ENCODE results near the gene AK8. TPM values are rescaled to one million over a fixed set of nuclear protein-coding genes. Genes with fewer than 3 reads are reported as not detected.

The AK8 gene
- total and polyA plus RNA-seq, 2 of the 4 experiments (the other 2 are of a cell fraction) = under 0.01 to 0.09 TPM

- Histone ChIP-seq H3K27me3 (ENCODE audit: control insufficient read depth, insufficient read depth, low read length) (peaks cover 15% of the 10 kb centered on the region), H3K4me1 (ENCODE audit: control insufficient read depth, insufficient read depth, low read length) (no peaks in the 10 kb centered on the region), H3K9me1 (ENCODE audit: insufficient read depth, low read length) (no peaks in the 10 kb centered on the region), H3K4me3 (ENCODE audit: insufficient read depth, low read depth, low read length) (no peak overlapping the region), H3K23ac (ENCODE audit: low read depth, low read length) (no peak overlapping the region), H3K27ac (ENCODE audit: insufficient read depth, low read length) (no peak overlapping the region), H3K14ac (replicated peaks; ENCODE audit: low read depth, low read length) (no peak overlapping the region), H4K20me1 (ENCODE audit: insufficient read depth, low read length) (no peaks in the 10 kb centered on the region), H2AK9ac (replicated peaks; ENCODE audit: low read depth, low read length, poor library complexity) (no peak overlapping the region), H3K36me3 (ENCODE audit: control insufficient read depth, insufficient read depth, low read length) (no peaks in the 10 kb centered on the region), H4K8ac (ENCODE audit: low read depth in 2 of 2, low read length in 2 of 2) (no peak overlapping the region), H3K9me3 (ENCODE audit: control insufficient read depth, insufficient read depth, low read length) (no peaks in the 10 kb centered on the region), H2BK120ac (ENCODE audit: low read depth, low read length) (no peak overlapping the region), H3K18ac (ENCODE audit: low read depth, low read length) (no peak overlapping the region), H3K4me2 (ENCODE audit: low read depth, low read length) (no peak overlapping the region), H4K5ac (ENCODE audit: low read depth, low read length) (no peak overlapping the region), H2BK15ac (ENCODE audit: low read depth, low read length) (no peak overlapping the region), H4K91ac (ENCODE audit: insufficient read depth, low read depth, low read length) (no peak overlapping the region), H3K79me1 (ENCODE audit: low read depth in 1 of 2, low read length in 2 of 2) (no peaks in the 10 kb centered on the region), H2AK5ac (ENCODE audit: low read depth, low read length) (no peak overlapping the region), H3K56ac (ENCODE audit: extremely low read depth, insufficient read depth, low read length) (no peak overlapping the region), H3K4ac (ENCODE audit: low read depth, low read length) (no peak overlapping the region), H3K9ac (ENCODE audit: low read depth, low read length) (no peak overlapping the region), H2AFZ (replicated peaks; ENCODE audit: low read length, poor library complexity) (no peak overlapping the region), H2BK5ac (ENCODE audit: low read depth, low read length, poor library complexity, severe bottlenecking) (no peak overlapping the region), H2BK20ac (ENCODE audit: low read depth, low read length) (no peak overlapping the region)
- TF ChIP-seq CHD1 (IDR thresholded peaks at IDR 0.05; ENCODE audit: low read depth, low read length) (no peak), CTCF (conservative IDR thresholded peaks at IDR 0.05; ENCODE audit: low read depth, low read length) (no peak), MAFK (IDR thresholded peaks at IDR 0.05; ENCODE audit: low read depth, low read length) (no peak), MXI1 (IDR thresholded peaks at IDR 0.05; ENCODE audit: borderline replicate concordance, low read depth, low read length) (no peak)
- in situ Hi-C loops (cut with MboI; ENCODE audit: low sequenced_read_pairs) = no loop called here
- POLR2A ChIA-PET (ENCODE audit: unreplicated experiment) = no interaction called here
- intact Hi-C loops (cut with micrococcal nuclease) = no loop called here
- no CpG with 5 or more reads among the region's 5 CpGs for WGBS, 2 experiments (ENCODE audit: extremely low coverage in 2 of 2, insufficient read length in 1 of 2)
- CTCF ChIA-PET = no interaction called here
- BruUV-seq (replicated peaks) = no TSS peak
- no peak for DNase-seq
- no peak for ATAC-seq (ENCODE audit: low read depth)
- dilution Hi-C loops (cut with HindIII; ENCODE audit: low sequenced_read_pairs, unreplicated experiment) = no loop called here
Measured at GRCh38 chr9:132712753-132713152, 165.3 kb downstream of the AK8 start.

Data from IMR-90 (cell line).